ENCODE measurements around the gene PIK3CA.

- TF ChIP-seq CTCF (IDR thresholded peaks at IDR 0.05) (no peak), POLR2A (IDR thresholded peaks at IDR 0.05) (no peak)
Observed at GRCh38 chr3:179192542-179192941, 44.4 kb downstream of the PIK3CA start.
